Measurements from ENCODE around the gene TMA7B. TPM values are rescaled to one million over a fixed set of nuclear protein-coding genes. Genes with fewer than 3 reads are reported as not detected.

Gene TMA7B
- total and polyA plus RNA-seq, 10 donors = 0.29 to 4.2 (median 2.5) TPM

DNA sequence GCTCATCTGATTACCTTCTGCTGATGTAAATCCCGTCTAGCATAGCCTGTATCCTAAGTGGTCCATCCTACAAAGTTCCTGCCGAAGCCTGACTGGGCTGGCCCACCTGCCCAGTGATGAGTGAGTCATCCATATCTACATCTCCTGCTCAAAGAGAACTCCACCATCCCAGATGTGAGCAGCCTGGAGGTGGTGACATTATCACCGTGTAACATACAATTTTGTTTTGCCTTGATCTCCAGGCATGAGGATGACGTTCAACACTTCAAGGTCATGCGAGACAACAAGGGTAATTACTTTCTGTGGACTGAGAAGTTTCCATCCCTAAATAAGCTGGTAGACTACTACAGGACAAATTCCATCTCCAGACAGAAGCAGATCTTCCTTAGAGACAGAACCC lies 5.6 kb downstream of the TMA7B start:
- Histone ChIP-seq H3K27me3 (replicated peaks in 1 of 7) (no peaks in the 10 kb centered on the region), H3K4me3 (no peak overlapping the region), H3K27ac (no peak overlapping the region), H3K36me3 (peaks cover 0 to 82% (median 8%) of the 10 kb centered on the region in 6 donors), H3K9me3 (no peaks in the 10 kb centered on the region), H3K4me1 (peaks cover 0 to 37% (median 16%) of the 10 kb centered on the region in 6 donors)
- no peak for DNase-seq
- intact Hi-C loops (cut with DNase I; ENCODE audit: low total_unique reads) = no loop called here
- 82 to 89% (median 86%) methylated on average over 5 of the region's 5 CpGs for WGBS, 5 donors
- TF ChIP-seq CTCF (IDR thresholded peaks at IDR 0.05 in 8 of 11, conservative IDR thresholded peaks at IDR 0.05 in 3 of 11) = no peak
- no peak for TF ChIP-seq POLR2A (IDR thresholded peaks at IDR 0.05)
- TF ChIP-seq POLR2AphosphoS5 (IDR thresholded peaks at IDR 0.05) = no peak

DNA sequence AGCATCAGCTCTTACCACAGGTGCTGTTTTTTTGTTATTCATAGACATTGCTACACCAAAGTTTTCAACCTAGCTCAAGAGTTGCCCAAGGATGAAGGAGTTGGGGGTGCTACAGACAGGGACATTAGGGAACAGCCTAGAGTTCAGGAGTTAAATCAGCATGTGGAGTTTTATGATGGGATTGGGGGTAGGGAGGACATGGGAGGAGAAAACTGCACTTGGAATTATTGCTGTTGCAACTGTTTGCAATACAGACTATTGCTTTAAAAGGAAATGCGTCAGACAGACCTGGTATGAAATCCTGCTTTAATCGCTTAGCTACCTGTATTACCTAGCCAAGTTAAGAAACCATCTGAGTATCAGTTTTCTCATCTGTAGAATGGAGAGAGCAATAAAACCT lies 6.3 kb downstream of the TMA7B start:
- H3K4me1 ChIP-seq = peaks cover 0 to 30% (median 13%) of the 10 kb centered on the region in 6 donors
- no peak for DNase-seq
- H3K9me3 ChIP-seq = no peaks in the 10 kb centered on the region
- intact Hi-C loops (cut with DNase I; ENCODE audit: low total_unique reads) = no loop called here
- WGBS, 5 donors = 55 to 92% (median 77%) methylated on average over 2 of the region's 2 CpGs
- TF ChIP-seq CTCF (IDR thresholded peaks at IDR 0.05 in 8 of 11, conservative IDR thresholded peaks at IDR 0.05 in 3 of 11) (no peak), POLR2AphosphoS5 (IDR thresholded peaks at IDR 0.05) (no peak), POLR2A (IDR thresholded peaks at IDR 0.05) (no peak)
- no peak overlapping the region for H3K27ac ChIP-seq
- H3K27me3 ChIP-seq (replicated peaks in 1 of 7) = no peaks in the 10 kb centered on the region
- no peak overlapping the region for H3K4me3 ChIP-seq
- H3K36me3 ChIP-seq = peaks cover 0 to 89% (median 12%) of the 10 kb centered on the region in 6 donors

DNA sequence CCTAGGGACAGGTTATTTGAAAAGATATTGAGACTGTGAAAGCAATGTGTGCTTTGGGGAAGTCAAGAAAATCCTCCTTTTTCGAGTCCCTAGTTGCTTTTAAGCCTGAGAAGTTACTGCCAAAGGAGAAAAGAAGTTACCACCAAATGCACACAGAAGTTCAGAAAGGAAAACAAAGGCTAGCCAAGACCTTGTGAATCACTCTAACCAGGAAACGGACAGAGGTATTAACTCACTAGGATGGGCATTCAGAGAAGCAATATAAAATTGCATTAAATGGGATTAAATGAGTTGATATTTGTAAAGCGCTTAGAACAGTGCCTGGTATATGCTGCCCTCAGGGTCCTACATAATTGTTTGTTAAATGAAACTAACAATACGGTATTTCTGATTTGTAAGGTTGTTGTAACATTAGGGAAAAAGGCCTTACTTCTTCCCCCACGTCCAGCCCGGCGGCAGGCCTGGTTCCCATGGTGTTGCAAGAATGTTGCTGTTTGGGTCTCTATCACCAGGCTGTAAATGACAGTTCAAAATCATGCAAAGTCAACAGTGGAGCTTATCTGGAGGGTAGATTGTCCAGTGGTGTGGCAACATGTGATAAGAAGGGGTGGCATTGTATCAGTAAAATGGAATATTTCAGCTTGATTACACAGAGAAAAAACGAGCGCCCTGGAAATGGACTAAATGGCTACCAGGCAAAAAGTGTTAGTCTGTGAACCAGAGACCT lies 7.1 kb downstream of the TMA7B start:
- TF ChIP-seq CTCF (IDR thresholded peaks at IDR 0.05 in 8 of 11, conservative IDR thresholded peaks at IDR 0.05 in 3 of 11) = no peak
- TF ChIP-seq POLR2A (IDR thresholded peaks at IDR 0.05) = no peak
- no peak for TF ChIP-seq POLR2AphosphoS5 (IDR thresholded peaks at IDR 0.05)
- no peaks in the 10 kb centered on the region for H3K27me3 ChIP-seq (replicated peaks in 1 of 7)
- no peak overlapping the region for H3K4me3 ChIP-seq
- no peaks in the 10 kb centered on the region for H3K9me3 ChIP-seq
- H3K36me3 ChIP-seq = peaks cover 0 to 93% (median 18%) of the 10 kb centered on the region in 6 donors
- H3K27ac ChIP-seq = no peak overlapping the region
- H3K4me1 ChIP-seq = peaks cover 0 to 22% (median 5%) of the 10 kb centered on the region in 6 donors
- no peak for DNase-seq
- 72 to 91% (median 79%) methylated on average over 9 of the region's 9 CpGs for WGBS, 5 donors
- intact Hi-C loops (cut with DNase I; ENCODE audit: low total_unique reads) = no loop called here
